A673 (cell line): Measurements from ENCODE around the gene RASA1. TPM values are rescaled to one million over a fixed set of nuclear protein-coding genes. Genes with fewer than 3 reads are reported as not detected.

Source experiments
- BruUV-seq: library from RNA; stranded (reverse); fragments of 400-500 nt; replicated peaks from 2 replicates; lab custom pipeline; 2021; lab: Mats Ljungman, UMichigan
- CTCF ChIA-PET: fragments of 300-600 bp; sonication (Branson Sonifier 250); formaldehyde crosslinking; loops from one replicate; lab custom pipeline; 2022; ENCODE audit warnings: antibody characterized with exemption; lab: Charles Lee
- POLR2A ChIA-PET: fragments of 300-600 bp; sonication (Branson Sonifier 250); formaldehyde crosslinking; loops from one replicate; lab custom pipeline; 2022; ENCODE audit warnings: antibody characterized with exemption; ENCODE audit not compliant: low non-redundant PET; lab: Charles Lee
- DNase-seq: peaks from one replicate; pipeline ENCODE4 v3.0.0-alpha.2; 2015; ENCODE audit warnings: low spot score
- H3K27ac ChIP-seq: fragments of 200-600 bp; sonication (generic); 2 replicates; pipeline ENCODE4 v1.5.1; 2016; ENCODE audit warnings: mixed run types, low read depth, mild to moderate bottlenecking, mixed read lengths, antibody characterized with exemption, low read length; ENCODE audit not compliant: poor library complexity, severe bottlenecking
- H3K27me3 ChIP-seq: fragments of 200-600 bp; sonication (generic); replicated peaks from 2 replicates; pipeline ENCODE4 v1.6.1; 2017; ENCODE audit warnings: mixed run types, low read depth, mild to moderate bottlenecking, mixed read lengths, antibody characterized with exemption, low read length; ENCODE audit not compliant: insufficient read depth, poor library complexity
- H3K36me3 ChIP-seq: fragments of 200-600 bp; sonication (generic); 2 replicates; pipeline ENCODE4 v1.6.1; 2016; ENCODE audit warnings: mixed run types, mild to moderate bottlenecking, mixed read lengths, antibody characterized with exemption, low read length; ENCODE audit not compliant: insufficient read depth, poor library complexity, severe bottlenecking
- H3K4me1 ChIP-seq: fragments of 200-600 bp; sonication (generic); 2 replicates; pipeline ENCODE4 v1.6.1; 2017; ENCODE audit warnings: mixed run types, mild to moderate bottlenecking, mixed read lengths, antibody characterized with exemption, low read length; ENCODE audit not compliant: insufficient read depth, poor library complexity, severe bottlenecking
- H3K4me3 ChIP-seq: fragments of 200-600 bp; sonication (generic); 2 replicates; pipeline ENCODE4 v1.5.1; 2016; ENCODE audit warnings: low read depth, mixed run types, mild to moderate bottlenecking, mixed read lengths, low read length; ENCODE audit not compliant: poor library complexity, severe bottlenecking
- H3K9me3 ChIP-seq: fragments of 200-600 bp; sonication (generic); 2 replicates; pipeline ENCODE4 v1.6.1; 2016; ENCODE audit warnings: mixed run types, low read depth, mild to moderate bottlenecking, mixed read lengths, antibody characterized with exemption, low read length; ENCODE audit not compliant: poor library complexity, severe bottlenecking
- EZH2 ChIP-seq: fragments of 200-600 bp; sonication (generic); IDR thresholded peaks from 2 replicates; pipeline ENCODE4 v1.6.1; 2017; ENCODE audit warnings: borderline replicate concordance, low read depth, mild to moderate bottlenecking, mixed read lengths, antibody characterized with exemption, low read length; ENCODE audit not compliant: poor library complexity, severe bottlenecking
- intact Hi-C: fragments of 100-400 bp; cut with micrococcal nuclease; formaldehyde crosslinking; loops from one replicate; pipeline ENCODE4 v1.10.0; 2022; ENCODE audit not compliant: unreplicated experiment
- total RNA-seq: library from RNA; stranded (reverse); gene quantifications from 2 replicates; pipeline ENCODE4 v1.2.3, GENCODE V29; 2021
- TF ChIP-seq, protein P1 (sequence below): fragments of 300-800, 200-600 bp; sonication (generic); conservative IDR thresholded peaks from 2 replicates; pipeline ENCODE4 v1.5.1; 2017; ENCODE audit warnings: low read depth, mild to moderate bottlenecking, antibody characterized with exemption, low read length, moderate library complexity, mixed read lengths

The RASA1 gene
- total RNA-seq, 1 experiment from 2014 or later = 34.2 TPM

DNA sequence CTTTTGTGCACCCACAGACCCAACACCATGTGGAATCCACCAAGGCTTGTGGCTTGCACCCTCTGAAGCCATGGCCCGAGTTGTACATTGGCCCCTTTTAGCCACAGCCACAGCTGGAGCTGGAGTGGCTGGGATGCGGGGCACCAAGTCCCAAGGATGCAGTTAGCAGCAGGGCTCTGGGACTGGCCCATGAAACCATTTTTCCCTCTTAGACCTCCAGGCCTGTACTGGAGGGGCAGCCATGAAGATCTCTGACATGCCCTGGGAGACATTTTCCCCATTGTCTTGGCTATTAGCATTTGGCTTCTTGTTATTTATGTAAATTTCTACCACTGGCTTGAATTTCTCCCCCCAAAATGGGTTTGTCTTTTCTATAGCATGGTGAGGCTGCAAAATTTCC is 51.8 kb downstream of the RASA1 start:
- ChIA-PET CTCF (no interaction called here), POLR2A (no interaction called here)
- Histone ChIP-seq H3K27ac (no peak overlapping the region), H3K36me3 (no peaks in the 10 kb centered on the region), H3K4me1 (no peaks in the 10 kb centered on the region), H3K4me3 (no peak overlapping the region), H3K9me3 (peaks cover 4% of the 10 kb centered on the region), H3K27me3 (no peaks in the 10 kb centered on the region)
- intact Hi-C loops = no loop called here
- TF ChIP-seq, protein P1, sequence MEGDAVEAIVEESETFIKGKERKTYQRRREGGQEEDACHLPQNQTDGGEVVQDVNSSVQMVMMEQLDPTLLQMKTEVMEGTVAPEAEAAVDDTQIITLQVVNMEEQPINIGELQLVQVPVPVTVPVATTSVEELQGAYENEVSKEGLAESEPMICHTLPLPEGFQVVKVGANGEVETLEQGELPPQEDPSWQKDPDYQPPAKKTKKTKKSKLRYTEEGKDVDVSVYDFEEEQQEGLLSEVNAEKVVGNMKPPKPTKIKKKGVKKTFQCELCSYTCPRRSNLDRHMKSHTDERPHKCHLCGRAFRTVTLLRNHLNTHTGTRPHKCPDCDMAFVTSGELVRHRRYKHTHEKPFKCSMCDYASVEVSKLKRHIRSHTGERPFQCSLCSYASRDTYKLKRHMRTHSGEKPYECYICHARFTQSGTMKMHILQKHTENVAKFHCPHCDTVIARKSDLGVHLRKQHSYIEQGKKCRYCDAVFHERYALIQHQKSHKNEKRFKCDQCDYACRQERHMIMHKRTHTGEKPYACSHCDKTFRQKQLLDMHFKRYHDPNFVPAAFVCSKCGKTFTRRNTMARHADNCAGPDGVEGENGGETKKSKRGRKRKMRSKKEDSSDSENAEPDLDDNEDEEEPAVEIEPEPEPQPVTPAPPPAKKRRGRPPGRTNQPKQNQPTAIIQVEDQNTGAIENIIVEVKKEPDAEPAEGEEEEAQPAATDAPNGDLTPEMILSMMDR = no peak
- TF ChIP-seq EZH2 = no peak
- no peak for DNase-seq
- BruUV-seq = no TSS peak

DNA sequence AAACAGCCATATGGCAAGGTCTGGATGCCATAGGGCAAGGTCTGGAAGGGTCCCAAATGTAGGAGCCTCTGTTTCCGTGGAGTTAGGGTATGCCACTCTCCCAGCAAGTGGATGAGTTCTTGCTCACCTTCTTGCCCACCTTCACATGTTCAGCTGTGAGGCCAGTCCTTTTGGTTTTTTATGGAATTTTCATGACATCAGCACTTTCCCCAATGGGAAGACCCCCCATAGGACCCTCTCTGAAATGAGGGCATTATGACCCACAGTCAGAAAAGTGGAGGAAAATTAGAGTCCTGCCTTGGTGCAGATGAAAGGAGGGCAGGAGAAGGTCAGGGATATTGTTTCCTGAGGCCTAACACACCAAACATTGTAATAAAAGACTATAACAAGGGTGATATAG is 53.9 kb downstream of the RASA1 start:
- no peak for DNase-seq
- no peaks in the 10 kb centered on the region for H3K36me3 ChIP-seq
- H3K9me3 ChIP-seq = peaks cover 4% of the 10 kb centered on the region
- ChIA-PET POLR2A (no interaction called here), CTCF (no interaction called here)
- H3K4me1 ChIP-seq = no peaks in the 10 kb centered on the region
- intact Hi-C loops = no loop called here
- no TSS peak for BruUV-seq
- no peaks in the 10 kb centered on the region for H3K27me3 ChIP-seq
- no peak overlapping the region for H3K27ac ChIP-seq
- no peak overlapping the region for H3K4me3 ChIP-seq
- TF ChIP-seq, protein P1 = no peak
- no peak for TF ChIP-seq EZH2

DNA sequence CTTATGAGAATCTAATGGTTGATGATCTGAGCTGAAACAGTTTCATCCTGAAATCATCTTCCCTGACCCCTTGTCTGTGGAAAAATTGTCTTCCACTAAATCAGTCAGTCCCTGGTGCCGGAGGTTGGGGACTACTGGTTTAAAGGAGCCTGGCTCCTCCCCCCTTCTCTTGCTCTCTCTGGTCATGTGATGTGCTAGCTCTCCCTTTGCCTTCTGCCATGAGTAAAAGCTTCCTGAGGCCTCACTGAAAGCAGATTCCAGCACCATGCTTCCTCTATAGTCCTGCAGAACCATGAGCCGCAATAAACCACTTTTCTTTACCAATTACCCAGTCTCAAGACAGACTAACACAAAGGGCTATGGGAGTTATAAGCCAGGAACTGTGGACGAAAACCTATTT is 54.7 kb downstream of the RASA1 start:
- Histone ChIP-seq H3K4me1 (no peaks in the 10 kb centered on the region), H3K9me3 (peaks cover 4% of the 10 kb centered on the region), H3K4me3 (no peak overlapping the region), H3K36me3 (no peaks in the 10 kb centered on the region), H3K27me3 (no peaks in the 10 kb centered on the region), H3K27ac (no peak overlapping the region)
- intact Hi-C loops = no loop called here
- no TSS peak for BruUV-seq
- TF ChIP-seq, protein P1 = no peak
- no peak for TF ChIP-seq EZH2
- no peak for DNase-seq
- ChIA-PET CTCF (no interaction called here), POLR2A (no interaction called here)
